ENCODE measurements around the gene TRAPPC5.

TRAPPC5 gene

GRCh38 chr19:7662657-7663056, 18.0 kb upstream of the TRAPPC5 start:
- Histone ChIP-seq H4K20me1 (ENCODE audit: insufficient read depth, low read length) (no peaks in the 10 kb centered on the region), H3K27ac (ENCODE audit: low read length) (no peak overlapping the region), H3K4me2 (ENCODE audit: low read depth, low read length) (no peak overlapping the region), H3K36me3 (replicated peaks; ENCODE audit: insufficient read depth, low read length) (no peaks in the 10 kb centered on the region), H2AFZ (ENCODE audit: low read length) (no peak overlapping the region), H3K9me2 (replicated peaks; ENCODE audit: insufficient read depth, low read length) (no peaks in the 10 kb centered on the region), H3K9ac (ENCODE audit: low read length) (no peak overlapping the region), H3K4me1 (ENCODE audit: low read length) (no peaks in the 10 kb centered on the region), H3K9me3 (replicated peaks; ENCODE audit: insufficient read depth, low read length) (no peaks in the 10 kb centered on the region), H3K4me3 (ENCODE audit: low read length) (no peak overlapping the region), H3F3A (ENCODE audit: insufficient read depth, low read length) (no peaks in the 10 kb centered on the region), H3K79me2 (ENCODE audit: low read length) (no peaks in the 10 kb centered on the region), H3K27me3 (replicated peaks; ENCODE audit: insufficient read depth, low read length) (peaks cover 76% of the 10 kb centered on the region)
- no peak for DNase-seq
- TF ChIP-seq CTCF (IDR thresholded peaks at IDR 0.05; ENCODE audit: low read length), result no peak
- no peak for TF ChIP-seq EZH2 (optimal IDR thresholded peaks at IDR 0.05; ENCODE audit: low read depth, low read length)
- TF ChIP-seq EZH2phosphoT487 (IDR thresholded peaks at IDR 0.05; ENCODE audit: low read length), result no peak

GRCh38 chr19:7663706-7664105, 16.9 kb upstream of the TRAPPC5 start:
- Histone ChIP-seq H3K9ac (ENCODE audit: low read length) (no peak overlapping the region), H3K4me3 (ENCODE audit: low read length) (no peak overlapping the region), H3K79me2 (ENCODE audit: low read length) (no peaks in the 10 kb centered on the region), H3K4me1 (ENCODE audit: low read length) (no peaks in the 10 kb centered on the region), H2AFZ (ENCODE audit: low read length) (no peak overlapping the region), H3K27me3 (replicated peaks; ENCODE audit: insufficient read depth, low read length) (peaks cover 86% of the 10 kb centered on the region), H3F3A (ENCODE audit: insufficient read depth, low read length) (no peaks in the 10 kb centered on the region), H3K4me2 (ENCODE audit: low read depth, low read length) (no peak overlapping the region), H3K9me3 (replicated peaks; ENCODE audit: insufficient read depth, low read length) (no peaks in the 10 kb centered on the region), H3K27ac (ENCODE audit: low read length) (no peak overlapping the region), H3K9me2 (replicated peaks; ENCODE audit: insufficient read depth, low read length) (no peaks in the 10 kb centered on the region), H4K20me1 (ENCODE audit: insufficient read depth, low read length) (no peaks in the 10 kb centered on the region), H3K36me3 (replicated peaks; ENCODE audit: insufficient read depth, low read length) (no peaks in the 10 kb centered on the region)
- TF ChIP-seq CTCF (IDR thresholded peaks at IDR 0.05; ENCODE audit: low read length) (no peak), EZH2 (optimal IDR thresholded peaks at IDR 0.05; ENCODE audit: low read depth, low read length) (no peak), EZH2phosphoT487 (IDR thresholded peaks at IDR 0.05; ENCODE audit: low read length) (no peak)
- DNase-seq, result no peak

GRCh38 chr19:7665076-7665475, 15.6 kb upstream of the TRAPPC5 start:
- DNase-seq, result no peak
- H4K20me1 ChIP-seq (ENCODE audit: insufficient read depth, low read length), result no peaks in the 10 kb centered on the region
- no peak overlapping the region for H3K4me3 ChIP-seq (ENCODE audit: low read length)
- H3K79me2 ChIP-seq (ENCODE audit: low read length), result no peaks in the 10 kb centered on the region
- H3K4me2 ChIP-seq (ENCODE audit: low read depth, low read length), result no peak overlapping the region
- no peaks in the 10 kb centered on the region for H3K4me1 ChIP-seq (ENCODE audit: low read length)
- H3K9me3 ChIP-seq (replicated peaks; ENCODE audit: insufficient read depth, low read length), result no peaks in the 10 kb centered on the region
- peaks cover 88% of the 10 kb centered on the region for H3K27me3 ChIP-seq (replicated peaks; ENCODE audit: insufficient read depth, low read length)
- no peaks in the 10 kb centered on the region for H3F3A ChIP-seq (ENCODE audit: insufficient read depth, low read length)
- no peaks in the 10 kb centered on the region for H3K9me2 ChIP-seq (replicated peaks; ENCODE audit: insufficient read depth, low read length)
- no peaks in the 10 kb centered on the region for H3K36me3 ChIP-seq (replicated peaks; ENCODE audit: insufficient read depth, low read length)
- H2AFZ ChIP-seq (ENCODE audit: low read length), result no peak overlapping the region
- H3K27ac ChIP-seq (ENCODE audit: low read length), result no peak overlapping the region
- no peak overlapping the region for H3K9ac ChIP-seq (ENCODE audit: low read length)
- no peak for TF ChIP-seq EZH2phosphoT487 (IDR thresholded peaks at IDR 0.05; ENCODE audit: low read length)
- no peak for TF ChIP-seq EZH2 (optimal IDR thresholded peaks at IDR 0.05; ENCODE audit: low read depth, low read length)
- no peak for TF ChIP-seq CTCF (IDR thresholded peaks at IDR 0.05; ENCODE audit: low read length)
